IPS-NIHi11 (cell line): ENCODE measurements around the gene CCDC127.
"Not testable (repeated sequence)": the region's sequence is repeated elsewhere in the genome, so short reads cannot be mapped to it uniquely, and the experiment has no call there.

Source experiments
- DNase-seq: peaks from one replicate; pipeline ENCODE4 v3.0.0; 2012; ENCODE audit warnings: mixed read lengths, low spot score

The CCDC127 gene

DNA sequence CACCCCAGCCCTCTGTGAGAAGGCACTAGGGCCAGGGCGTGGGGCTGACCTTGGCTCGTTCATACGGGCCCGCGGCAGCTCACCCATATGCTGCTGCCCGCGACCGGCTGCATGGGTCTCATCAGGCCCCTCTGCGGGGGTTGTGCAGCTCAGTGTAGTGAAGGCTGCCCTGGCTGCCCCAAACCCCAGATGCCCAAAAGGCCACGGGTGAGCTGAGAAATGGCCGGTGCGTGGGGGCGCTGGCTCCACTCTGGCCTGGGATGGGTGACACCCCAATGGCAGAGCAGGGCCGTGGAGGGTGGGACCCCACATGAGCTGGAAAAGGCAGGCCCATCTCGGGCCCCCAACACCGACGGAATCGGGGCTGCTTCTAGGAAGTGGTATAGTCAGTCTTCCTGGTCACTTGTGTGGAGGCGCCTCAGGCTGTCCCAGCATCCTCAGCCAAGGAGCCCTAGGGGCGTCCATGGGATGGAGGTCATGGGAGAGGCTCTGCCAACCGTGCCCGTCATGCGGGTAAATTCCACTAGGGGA lies 46.1 kb downstream of the CCDC127 start:
- DNase-seq = no peak

DNA sequence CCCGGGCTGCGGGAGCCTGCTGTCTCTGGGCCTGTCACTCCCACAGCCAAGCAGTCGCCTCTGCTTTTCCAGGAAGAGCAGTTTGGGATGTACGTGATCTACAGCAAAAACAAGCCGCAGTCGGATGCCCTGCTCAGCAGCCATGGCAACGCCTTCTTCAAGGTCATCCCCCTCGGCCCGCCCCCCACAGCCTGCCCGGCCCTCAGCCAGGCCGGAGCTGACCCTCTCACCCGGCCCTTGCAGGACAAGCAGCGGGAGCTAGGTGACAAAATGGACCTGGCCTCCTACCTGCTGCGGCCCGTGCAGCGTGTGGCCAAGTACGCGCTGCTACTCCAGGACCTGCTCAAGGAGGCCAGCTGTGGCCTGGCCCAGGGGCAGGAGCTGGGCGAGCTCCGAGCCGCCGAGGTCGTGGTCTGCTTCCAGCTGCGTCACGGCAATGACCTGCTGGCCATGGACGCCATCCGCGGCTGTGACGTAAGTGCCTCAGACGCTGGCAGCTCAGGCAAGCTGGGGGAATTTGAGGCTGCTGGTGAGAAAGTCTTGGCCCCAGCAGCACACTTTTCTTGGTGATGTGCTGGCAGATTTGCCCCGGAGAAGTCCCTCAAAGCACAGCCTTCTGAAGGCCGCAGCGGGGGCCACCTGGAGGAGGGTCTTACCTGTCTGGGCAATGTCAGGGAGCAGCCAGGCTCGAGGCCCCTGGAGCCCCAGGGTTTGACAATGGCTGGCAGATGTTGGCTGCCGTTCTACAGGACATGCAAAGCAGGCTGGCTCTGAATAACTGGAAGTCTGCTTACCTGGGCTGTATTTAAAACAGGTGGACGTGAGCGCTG lies 46.8 kb downstream of the CCDC127 start:
- DNase-seq = no peak

DNA sequence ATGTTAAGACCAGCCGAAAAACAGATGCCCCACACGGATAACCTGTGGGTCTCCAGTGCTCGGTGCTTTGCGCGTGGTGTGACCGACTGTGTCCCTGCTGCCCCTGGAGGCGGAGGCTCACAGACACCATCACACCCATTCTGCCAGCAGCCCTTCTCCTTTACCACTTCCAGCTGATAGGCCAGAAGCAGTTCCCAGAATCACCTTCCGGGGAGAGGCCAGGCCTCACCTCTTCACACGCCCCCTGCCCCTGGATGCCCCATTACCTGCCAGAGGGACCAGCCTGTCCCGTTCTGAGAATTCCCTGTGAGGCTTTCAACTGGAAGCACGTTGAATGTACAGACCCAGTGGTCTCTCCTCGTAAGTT lies 48.2 kb downstream of the CCDC127 start:
- DNase-seq = no peak

DNA sequence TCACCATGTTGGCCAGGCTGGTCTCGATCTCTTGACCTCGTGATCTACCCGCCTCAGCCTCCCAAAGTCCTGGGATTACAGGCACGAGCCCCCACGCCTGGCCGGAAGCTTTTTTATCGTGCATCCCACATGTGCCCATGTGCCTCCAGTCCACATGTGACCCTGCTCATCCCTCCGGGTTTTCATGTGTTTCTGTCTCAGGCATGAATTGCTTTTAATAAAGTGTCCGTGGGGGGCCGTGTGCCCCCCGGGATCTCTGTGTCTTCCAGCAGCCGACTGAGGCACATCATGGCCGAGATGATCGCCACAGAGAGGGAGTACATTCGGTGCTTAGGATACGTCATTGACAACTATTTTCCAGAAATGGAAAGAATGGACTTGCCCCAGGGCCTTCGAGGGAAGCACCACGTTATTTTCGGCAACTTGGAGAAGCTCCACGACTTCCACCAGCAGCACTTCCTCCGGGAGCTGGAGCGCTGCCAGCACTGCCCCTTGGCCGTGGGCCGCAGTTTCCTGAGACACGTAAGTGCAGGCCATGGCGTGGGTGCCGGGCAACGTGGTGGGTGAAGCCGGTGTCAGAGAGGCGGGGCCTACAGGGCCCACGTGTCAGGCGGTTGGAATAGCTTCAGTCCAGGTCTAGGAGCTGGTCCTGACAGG lies 48.8 kb downstream of the CCDC127 start:
- DNase-seq = no peak

DNA sequence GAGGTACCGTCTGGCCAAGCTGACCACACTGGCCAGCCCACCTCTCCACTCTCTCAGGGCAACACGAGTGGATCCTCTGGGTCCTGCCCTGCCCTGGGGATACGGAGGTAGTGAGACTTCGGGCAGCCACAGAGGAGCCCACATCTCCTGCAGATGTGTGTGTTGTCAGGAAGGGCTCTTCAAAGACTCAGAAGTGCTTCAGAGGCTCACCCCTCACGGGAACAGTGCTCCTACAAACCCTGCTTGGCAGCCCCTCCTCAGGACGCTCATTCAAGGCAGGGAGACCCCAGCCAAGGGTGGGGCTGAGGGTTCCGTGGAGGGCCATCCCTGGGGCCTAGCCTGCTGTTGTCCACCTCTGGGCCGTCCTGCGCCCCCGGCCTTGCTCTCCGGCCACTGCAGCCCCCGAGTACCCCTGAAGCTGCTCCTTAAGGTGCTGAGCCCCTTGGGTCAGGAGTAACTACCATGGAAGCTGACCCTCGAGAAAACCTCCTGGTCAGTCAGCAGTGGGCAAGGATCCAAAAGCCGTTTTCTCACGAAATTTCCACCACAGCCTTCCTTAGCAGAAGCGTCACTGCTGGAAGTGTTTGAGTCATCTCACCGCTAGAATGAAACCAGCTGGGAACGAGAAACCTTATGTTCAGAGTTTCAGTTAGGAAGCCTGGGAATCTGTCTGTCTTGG lies 49.8 kb downstream of the CCDC127 start:
- DNase-seq = no peak

DNA sequence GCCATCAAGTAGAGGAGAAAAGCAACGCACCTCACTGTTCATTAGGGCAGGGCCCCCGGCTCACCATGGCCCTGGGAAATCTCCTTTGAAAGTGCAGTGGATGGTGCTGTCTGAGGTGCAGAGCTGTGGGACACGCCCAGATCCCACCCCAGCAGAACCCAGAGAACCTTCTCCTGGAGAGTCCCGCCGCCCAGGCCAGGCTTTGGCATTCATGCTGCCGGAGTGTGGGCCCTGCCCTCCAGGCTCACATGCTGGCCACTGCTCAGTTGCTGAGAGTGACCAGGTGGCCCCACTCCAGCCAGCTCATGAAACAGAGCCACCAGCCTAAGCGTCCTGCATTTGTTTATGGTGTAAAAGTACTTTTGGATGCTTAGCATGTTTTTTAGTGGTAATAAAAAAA lies 50.4 kb downstream of the CCDC127 start:
- DNase-seq = no peak

DNA sequence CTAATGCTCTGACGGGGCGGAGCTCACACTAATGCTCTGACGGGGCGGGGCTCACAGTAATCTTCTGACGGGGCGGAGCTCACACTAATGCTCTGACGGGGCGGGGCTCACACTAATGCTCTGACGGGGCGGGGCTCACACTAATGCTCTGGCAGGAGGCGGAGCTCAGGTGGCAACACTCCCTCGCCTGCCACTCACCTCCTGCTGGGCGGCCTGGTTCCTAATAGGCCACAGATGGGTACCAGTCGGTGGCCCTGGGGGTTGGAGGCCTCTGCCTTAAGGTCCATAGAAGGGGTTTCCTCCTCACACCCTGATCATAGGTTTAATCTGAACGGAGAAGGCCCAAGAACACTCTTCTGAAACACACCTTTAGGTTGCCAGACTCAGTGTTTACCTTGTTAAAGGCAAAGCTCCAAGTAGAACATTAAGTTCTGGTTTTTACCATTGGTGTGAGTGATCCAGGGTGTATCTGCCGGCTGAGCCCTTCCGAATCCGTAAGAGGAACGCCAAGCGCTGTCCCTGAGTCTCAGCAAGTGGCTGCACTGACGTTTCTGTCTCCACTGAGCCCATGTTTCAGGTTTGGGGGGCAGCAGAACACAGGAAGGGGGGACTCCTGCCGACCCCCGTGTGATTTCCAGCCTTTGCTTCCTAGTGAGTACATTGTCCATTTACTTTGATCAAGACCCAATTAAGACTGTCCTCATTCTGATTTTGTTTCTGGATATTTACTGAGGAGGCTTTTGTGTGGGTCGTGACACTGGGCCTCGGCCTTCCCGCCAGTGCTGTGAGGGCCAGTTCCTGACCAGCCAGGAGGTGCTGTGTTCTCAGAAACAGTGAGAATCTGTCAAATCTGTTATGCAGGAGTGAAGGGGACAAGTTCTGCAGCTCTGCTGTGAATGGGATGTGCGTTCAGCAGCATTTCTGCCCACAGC lies 51.2 kb downstream of the CCDC127 start:
- no peak for DNase-seq

DNA sequence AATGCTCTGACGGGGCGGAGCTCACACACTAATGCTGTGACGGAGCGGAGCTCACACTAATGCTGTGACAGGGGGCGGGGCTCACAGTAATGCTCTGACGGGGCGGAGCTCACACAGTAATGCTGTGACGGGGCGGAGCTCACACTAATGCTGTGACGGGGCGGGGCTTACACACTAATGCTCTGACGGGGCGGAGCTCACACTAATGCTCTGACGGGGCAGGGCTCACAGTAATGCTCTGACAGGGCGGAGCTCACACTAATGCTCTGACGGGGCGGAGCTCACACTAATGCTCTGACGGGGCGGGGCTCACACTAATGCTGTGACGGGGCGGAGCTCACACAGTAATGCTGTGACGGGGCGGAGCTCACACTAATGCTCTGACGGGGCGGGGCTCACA lies 53.2 kb downstream of the CCDC127 start:
- DNase-seq = not testable (repeated sequence)

DNA sequence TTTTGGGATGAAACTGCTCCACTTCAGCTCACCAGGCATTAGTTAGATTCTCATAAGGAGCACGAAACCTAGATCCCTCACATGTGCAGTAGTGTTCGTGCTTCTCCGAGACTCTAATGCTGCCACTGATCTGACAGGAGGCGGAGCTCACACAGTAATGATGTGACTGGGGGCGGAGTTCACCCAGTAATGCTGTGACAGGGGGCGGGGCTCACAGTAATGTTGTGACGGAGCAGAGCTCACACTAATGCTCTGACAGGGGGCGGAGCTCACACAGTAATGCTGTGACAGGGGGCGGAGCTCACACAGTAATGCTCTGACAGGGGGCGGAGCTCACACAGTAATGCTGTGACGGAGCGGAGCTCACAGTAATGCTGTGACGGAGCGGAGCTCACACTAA lies 53.7 kb downstream of the CCDC127 start:
- no peak for DNase-seq

DNA sequence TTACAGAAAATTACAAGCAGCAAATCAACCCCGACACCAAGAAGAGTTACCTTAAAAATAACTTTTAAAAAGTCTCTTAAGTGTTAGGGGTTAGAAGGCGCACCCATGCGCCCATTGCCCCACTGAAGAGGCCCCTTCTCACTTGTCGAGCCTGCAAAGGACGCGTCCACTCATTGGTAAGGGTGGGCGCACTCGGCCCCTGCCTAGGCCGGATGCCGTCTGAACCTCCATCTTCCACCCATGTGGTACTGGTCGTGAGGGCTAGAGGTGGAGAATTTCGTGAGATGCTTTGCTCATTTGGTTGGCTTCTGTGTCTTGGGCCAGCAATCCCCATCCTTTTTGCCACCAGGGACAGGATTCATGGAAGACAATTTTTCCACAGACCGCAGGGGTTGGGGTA lies 54.1 kb downstream of the CCDC127 start:
- DNase-seq = no peak

DNA sequence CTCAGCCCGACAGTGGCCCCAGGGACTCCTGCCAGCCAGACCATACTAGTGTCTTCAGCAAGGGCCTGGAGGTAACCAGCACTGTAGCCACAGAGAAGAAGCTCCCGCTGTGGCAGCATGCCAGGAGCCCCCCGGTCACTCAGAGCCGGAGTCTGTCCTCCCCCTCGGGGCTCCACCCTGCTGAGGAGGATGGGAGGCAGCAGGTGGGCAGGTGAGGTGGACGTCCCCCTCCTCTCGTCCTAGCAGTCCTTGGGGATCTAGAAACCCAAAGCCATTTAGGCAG lies 54.7 kb downstream of the CCDC127 start:
- DNase-seq = no peak

DNA sequence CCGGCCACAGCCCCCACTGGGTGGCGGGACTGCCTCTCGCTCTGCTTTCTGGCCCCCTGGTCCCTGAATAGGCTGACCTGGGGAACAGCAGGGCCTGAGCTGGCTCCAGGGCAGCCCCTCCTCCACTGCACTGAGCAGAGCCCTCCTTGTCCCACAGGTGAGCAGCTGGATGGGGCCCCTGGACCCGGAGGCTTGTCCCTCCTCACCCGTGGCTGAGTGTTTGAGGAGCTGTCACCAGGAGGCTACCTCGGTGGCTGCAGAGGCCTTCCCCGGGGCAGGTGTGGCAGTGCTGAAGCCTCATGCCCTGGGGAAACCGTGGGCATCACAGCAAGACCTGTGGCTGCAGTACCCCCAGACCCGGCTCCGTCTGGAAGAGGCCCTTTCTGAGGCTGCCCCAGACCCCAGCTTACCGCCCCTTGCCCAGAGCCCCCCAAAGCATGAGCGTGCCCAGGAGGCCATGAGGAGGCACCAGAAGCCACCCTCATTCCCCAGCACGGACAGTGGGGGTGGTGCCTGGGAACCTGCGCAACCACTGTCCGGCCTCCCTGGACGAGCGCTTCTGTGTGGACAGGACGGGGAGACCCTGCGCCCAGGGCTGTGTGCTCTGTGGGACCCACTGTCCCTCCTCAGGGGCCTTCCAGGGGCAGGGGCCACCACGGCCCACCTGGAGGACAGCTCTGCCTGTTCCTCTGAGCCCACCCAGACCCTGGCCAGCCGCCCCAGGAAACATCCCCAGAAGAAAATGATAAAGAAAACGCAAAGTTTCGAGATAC lies 55.2 kb downstream of the CCDC127 start:
- DNase-seq = no peak

DNA sequence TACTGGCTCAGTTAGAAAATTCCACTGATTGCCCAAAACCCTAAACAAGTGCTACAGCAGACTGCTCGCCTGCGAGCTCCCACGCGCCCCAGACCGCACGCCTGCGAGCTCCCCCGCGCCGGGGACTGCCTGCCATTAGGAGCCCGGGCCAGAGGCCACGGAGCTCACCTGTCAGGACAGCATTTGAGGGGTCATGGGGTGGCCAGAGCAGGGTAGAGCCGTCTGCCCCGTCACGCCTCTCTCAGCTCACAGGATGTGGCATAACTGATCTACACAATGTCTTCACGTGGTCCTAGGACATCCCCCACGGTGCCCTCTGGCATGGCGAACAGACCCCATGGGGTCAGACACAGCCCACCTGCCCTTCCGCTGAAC lies 55.8 kb downstream of the CCDC127 start:
- DNase-seq = no peak

DNA sequence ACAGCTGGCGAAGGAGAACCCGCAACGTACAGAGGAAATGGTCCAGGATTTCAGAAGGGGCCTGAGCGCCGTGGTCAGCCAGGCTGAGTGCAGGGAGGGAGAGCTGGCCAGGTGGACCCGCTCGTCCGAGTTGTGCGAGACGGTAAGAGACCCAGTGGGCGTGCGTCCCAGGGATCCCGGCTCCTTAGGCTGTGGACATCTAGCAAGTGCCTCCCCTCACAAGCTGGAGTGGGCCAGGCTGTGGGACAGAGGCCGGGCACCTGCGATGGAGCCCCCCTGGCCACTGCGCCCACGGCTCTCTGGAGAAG lies 56.2 kb downstream of the CCDC127 start:
- DNase-seq = no peak

DNA sequence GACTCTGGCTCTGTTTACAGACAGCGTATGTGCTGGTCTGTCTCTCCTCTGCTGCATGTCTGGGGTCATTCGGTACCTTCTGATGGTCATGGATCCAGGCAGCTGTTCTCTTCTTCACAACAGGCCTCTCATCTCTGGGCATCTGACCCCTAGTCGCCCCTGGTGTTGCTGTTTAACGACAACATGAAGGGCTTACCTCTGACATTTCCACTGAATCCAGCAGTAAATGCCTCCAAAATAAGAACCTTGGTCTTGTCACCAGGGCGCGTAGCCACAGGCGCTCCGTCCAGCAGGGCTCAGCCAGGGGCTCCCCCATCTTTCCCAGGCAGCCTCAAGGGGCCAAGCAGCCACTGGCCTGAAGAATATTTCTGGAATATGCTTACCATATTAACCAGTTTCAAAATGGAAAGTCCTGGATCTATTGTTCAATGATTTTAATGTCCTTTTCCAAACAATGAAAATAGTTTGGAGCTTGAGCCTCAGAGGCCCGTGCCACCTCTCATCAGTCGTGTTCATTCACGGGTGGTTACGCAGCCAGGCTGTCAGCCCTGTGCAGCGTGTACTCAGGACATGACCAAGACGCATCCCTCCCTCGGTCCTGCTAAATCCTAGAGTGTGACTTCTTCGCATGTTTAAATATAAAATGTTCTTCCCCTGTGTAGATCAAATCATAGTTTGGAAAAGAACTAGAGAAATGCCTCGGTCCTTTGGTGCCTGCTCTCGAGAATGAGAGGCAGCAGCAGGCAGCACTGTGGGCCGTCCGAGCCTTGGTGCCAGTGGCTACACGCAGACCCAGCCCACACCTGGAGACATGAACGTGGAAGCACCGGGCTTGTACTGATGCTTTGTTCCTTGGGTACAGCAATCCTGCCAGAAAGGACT lies 56.8 kb downstream of the CCDC127 start:
- DNase-seq = no peak

DNA sequence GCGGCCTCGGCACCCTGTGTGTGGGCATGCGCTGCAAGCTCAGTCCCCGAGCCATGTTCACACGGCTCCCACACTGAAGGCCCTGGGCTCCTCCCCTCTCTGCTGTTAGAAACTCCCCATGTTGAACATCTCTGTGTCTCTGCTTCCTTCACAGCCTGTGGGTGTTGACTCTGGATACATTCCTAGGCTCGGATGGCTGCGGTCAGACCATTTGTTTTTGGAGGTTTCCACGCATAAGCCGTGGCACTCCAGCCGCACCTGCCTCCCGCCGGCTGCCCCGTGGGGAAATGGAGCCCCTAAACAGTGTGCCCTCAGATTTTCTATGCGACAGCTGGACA lies 57.8 kb downstream of the CCDC127 start:
- DNase-seq = no peak

DNA sequence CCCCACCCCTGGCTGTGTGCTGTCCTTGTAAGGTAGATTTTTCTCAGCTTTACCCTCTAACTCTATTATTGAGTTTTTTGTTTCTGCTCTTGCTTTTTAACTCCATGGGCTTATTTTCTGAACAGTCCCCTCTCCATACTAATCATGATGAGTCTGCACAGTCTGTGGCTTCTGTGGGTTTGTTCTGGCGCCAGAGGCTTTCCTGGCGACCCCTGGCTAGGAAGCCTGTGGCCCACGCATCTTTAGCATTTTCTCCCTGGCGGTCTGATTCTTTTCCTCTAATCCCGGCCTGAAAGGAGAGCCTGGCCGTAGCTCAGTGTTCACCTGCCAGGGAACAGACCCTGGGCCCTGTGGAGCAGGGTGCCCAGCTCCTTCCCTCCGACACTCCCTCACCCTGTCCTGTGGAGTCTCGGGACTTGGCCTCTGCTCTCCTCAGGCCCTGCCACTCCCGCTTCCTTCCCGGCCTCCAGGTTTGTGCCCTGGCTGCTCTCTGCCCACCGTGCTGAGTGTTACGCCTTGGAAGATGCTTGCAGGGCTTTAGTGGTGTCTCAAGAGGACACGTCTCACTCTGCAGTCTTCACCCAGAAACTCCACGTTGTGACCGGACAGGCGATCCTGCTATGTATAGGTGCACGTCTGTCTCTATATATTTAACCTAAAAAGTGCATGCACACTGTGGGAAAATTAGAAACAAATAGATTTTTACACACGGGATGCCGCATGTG lies 58.3 kb downstream of the CCDC127 start:
- DNase-seq = no peak

DNA sequence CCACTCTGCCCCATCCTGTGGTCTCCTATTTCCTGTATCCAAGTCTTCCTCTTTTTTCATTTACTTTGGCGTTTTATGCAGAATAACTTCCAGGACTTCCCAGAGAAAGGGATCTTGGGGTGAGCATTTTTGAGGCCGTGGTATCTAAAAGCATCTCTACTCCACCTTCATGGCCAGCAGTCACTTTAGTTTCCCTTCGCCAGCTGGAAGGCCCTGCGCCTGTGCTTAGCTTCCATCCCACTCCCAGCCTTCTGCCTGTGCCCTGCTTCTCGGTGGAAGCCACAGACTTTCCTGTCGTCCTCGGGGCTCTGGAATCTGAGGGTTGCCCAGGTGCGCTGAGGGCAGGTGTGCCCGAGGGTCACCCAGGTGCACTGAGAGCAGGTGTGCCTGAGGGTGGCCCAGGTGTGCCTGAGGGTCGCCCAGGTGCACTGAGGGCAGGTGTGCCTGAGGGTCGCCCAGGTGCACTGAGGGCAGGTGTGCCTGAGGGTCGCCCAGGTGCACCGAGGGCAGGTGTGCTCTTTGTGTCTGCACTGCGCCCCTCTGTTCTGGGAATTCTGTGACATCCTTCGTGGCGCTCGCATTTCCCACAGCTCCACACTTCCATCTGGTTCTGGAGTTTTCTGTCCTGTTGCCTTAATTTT lies 59.0 kb downstream of the CCDC127 start:
- no peak for DNase-seq

DNA sequence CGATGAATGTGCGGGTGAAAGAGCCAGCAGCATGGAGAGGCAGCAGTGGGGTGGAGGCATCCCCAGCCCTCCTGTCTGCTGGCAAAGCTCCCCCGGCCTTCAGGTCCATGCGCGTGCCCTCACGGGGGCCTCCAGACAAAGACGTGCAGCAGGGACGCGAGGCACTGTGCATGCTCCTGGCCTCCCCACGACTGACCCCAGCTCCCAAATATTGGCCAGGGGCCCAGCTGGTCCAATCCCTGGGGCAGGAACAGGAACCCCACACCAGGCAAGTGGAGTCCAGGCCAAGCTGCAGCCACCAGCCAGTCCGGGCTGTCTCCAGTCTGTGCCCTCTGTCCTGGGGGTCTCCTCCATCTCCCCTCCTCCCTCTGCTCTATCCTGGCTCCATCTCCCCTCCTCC lies 60.2 kb downstream of the CCDC127 start:
- no peak for DNase-seq
